Hematopoietic multipotent progenitor cell treated with erythropoietin and hydrocortisone succinate and interleukin-3 and kit ligand, for 4 days (in vitro differentiated cells): ENCODE measurements around the gene PDLIM5.

Source experiments
- DNase-seq: peaks from one replicate; pipeline ENCODE4 v3.0.0-alpha.2; 2015

PDLIM5 gene

GRCh38 chr4:94562285-94562684 lies 110.5 kb downstream of the PDLIM5 start:
- DNase-seq: no peak

- no peak for DNase-seq
These were observed 112.5 kb downstream of the PDLIM5 start for GRCh38 chr4:94564252-94564651.

GRCh38 chr4:94566420-94566819 lies 114.7 kb downstream of the PDLIM5 start:
- no peak for DNase-seq

- DNase-seq: peak; percentile 54
These were observed 116.1 kb downstream of the PDLIM5 start for GRCh38 chr4:94567811-94568210.

- DNase-seq: no peak
These were observed 118.8 kb downstream of the PDLIM5 start for GRCh38 chr4:94570558-94570957.

- DNase-seq: no peak
These were observed 119.6 kb downstream of the PDLIM5 start for GRCh38 chr4:94571298-94571697.

GRCh38 chr4:94571715-94572114 lies 120.0 kb downstream of the PDLIM5 start:
- peak; percentile 35 for DNase-seq

GRCh38 chr4:94574050-94574449 lies 122.3 kb downstream of the PDLIM5 start:
- no peak for DNase-seq

- DNase-seq: no peak
These were observed 122.9 kb downstream of the PDLIM5 start for GRCh38 chr4:94574616-94575015.

- DNase-seq: no peak
These were observed 123.9 kb downstream of the PDLIM5 start for GRCh38 chr4:94575652-94576051.

- no peak for DNase-seq
These were observed 124.5 kb downstream of the PDLIM5 start for GRCh38 chr4:94576210-94576609.

- DNase-seq: no peak
These were observed 125.4 kb downstream of the PDLIM5 start for GRCh38 chr4:94577136-94577535.

GRCh38 chr4:94578195-94578594 lies 126.5 kb downstream of the PDLIM5 start:
- no peak for DNase-seq

- DNase-seq: no peak
These were observed 130.0 kb downstream of the PDLIM5 start for GRCh38 chr4:94581766-94582165.

GRCh38 chr4:94582517-94582916 lies 130.8 kb downstream of the PDLIM5 start:
- DNase-seq: no peak

- no peak for DNase-seq
These were observed 132.3 kb downstream of the PDLIM5 start for GRCh38 chr4:94583914-94584641.

- no peak for DNase-seq
These were observed 137.4 kb downstream of the PDLIM5 start for GRCh38 chr4:94588896-94589693.

GRCh38 chr4:94590493-94590892 lies 138.8 kb downstream of the PDLIM5 start:
- no peak for DNase-seq

- no peak for DNase-seq
These were observed 139.5 kb downstream of the PDLIM5 start for GRCh38 chr4:94591289-94591688.

GRCh38 chr4:94595013-94595412 lies 143.3 kb downstream of the PDLIM5 start:
- no peak for DNase-seq

GRCh38 chr4:94595880-94596483 lies 144.2 kb downstream of the PDLIM5 start:
- peak; percentile 80 for DNase-seq

GRCh38 chr4:94598758-94599157 lies 147.0 kb downstream of the PDLIM5 start:
- DNase-seq: no peak

- DNase-seq: no peak
These were observed 151.5 kb downstream of the PDLIM5 start for GRCh38 chr4:94603170-94603747.
